Neural progenitor cell (in vitro differentiated cells): Measurements from ENCODE around the gene NFKB1.

Source experiments
- EZH2 ChIP-seq: fragments of 200-600 bp; sonication (generic); IDR thresholded peaks from 2 replicates; pipeline ENCODE4 v1.6.1; 2017; ENCODE audit warnings: antibody characterized with exemption, mild to moderate bottlenecking, moderate library complexity
- EZH2phosphoT487 ChIP-seq: fragments of 200-600 bp; sonication (generic); IDR thresholded peaks from 2 replicates; pipeline ENCODE4 v1.6.1; 2017; ENCODE audit warnings: antibody characterized with exemption
- TF ChIP-seq, protein P1 (sequence below): fragments of 200-600 bp; sonication (generic); IDR thresholded peaks from 2 replicates; pipeline ENCODE4 v1.5.1; 2017; ENCODE audit warnings: antibody characterized with exemption, mild to moderate bottlenecking

DNA sequence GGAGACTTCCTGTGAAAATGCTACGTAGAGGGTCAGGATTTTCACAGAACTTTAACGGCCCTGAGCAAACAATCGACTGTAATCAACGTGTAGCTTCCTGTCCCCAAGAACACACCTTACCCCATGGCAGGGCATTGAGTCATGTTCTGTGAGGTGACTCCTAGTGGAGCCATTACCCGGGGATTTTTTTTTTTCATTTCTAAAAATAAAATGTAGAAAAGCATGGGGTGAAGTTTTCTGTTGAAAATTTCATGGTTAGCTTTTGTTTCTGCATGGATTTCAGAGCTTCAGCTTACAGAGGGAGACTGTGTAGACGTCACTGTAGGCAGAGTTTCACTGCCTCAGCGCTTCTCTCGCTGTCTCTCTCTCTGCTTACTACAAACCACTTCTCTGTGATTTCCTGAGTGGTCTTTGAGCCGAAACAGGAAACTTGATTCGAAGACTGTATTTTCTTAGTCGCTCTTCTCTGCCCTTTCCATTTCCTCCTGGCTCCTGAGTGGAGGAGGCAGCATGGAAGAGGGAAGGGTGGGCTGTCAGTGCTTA lies 111.7 kb downstream of the NFKB1 start:
- TF ChIP-seq, protein P1, sequence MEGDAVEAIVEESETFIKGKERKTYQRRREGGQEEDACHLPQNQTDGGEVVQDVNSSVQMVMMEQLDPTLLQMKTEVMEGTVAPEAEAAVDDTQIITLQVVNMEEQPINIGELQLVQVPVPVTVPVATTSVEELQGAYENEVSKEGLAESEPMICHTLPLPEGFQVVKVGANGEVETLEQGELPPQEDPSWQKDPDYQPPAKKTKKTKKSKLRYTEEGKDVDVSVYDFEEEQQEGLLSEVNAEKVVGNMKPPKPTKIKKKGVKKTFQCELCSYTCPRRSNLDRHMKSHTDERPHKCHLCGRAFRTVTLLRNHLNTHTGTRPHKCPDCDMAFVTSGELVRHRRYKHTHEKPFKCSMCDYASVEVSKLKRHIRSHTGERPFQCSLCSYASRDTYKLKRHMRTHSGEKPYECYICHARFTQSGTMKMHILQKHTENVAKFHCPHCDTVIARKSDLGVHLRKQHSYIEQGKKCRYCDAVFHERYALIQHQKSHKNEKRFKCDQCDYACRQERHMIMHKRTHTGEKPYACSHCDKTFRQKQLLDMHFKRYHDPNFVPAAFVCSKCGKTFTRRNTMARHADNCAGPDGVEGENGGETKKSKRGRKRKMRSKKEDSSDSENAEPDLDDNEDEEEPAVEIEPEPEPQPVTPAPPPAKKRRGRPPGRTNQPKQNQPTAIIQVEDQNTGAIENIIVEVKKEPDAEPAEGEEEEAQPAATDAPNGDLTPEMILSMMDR: no peak
- TF ChIP-seq EZH2 (no peak), EZH2phosphoT487 (no peak)
